HUES64 (cell line): ENCODE data around the gene TMEM37.

Experiments used
- H3K27ac ChIP-seq: 2 replicates; pipeline ENCODE4 v1.7.0; 2013; ENCODE audit warnings: low read depth, low read length, inconsistent platforms
- H3K27me3 ChIP-seq: 2 replicates; pipeline ENCODE4 v1.6.1; 2013; ENCODE audit warnings: mild to moderate bottlenecking, low read length; ENCODE audit not compliant: insufficient read depth
- H3K36me3 ChIP-seq: 2 replicates; pipeline ENCODE4 v1.6.1; 2013; ENCODE audit warnings: mild to moderate bottlenecking, low read length; ENCODE audit not compliant: insufficient read depth
- H3K4me1 ChIP-seq: 2 replicates; pipeline ENCODE4 v1.6.1; 2013; ENCODE audit warnings: mild to moderate bottlenecking, low read length, moderate library complexity; ENCODE audit not compliant: insufficient read depth
- H3K4me3 ChIP-seq: 2 replicates; pipeline ENCODE4 v1.5.1; 2013; ENCODE audit warnings: mild to moderate bottlenecking, low read length, moderate library complexity
- H3K9ac ChIP-seq: 2 replicates; pipeline ENCODE4 v1.6.1; 2013; ENCODE audit warnings: mild to moderate bottlenecking, low read depth, low read length
- H3K9me3 ChIP-seq: 2 replicates; pipeline ENCODE4 v1.6.1; 2013; ENCODE audit warnings: low read depth, low read length; ENCODE audit not compliant: insufficient read depth
- WGBS: fragments of 150-250, 120-280 bp; methylation state at CpG from one replicate; pipeline ENCODE4 v1.1.7; 2013; ENCODE audit warnings: missing lambda C conversion rate; 5-methylcytosine and 5-hydroxymethylcytosine counted together

Gene TMEM37

GRCh38 chr2:119442226-119442619, 10.6 kb downstream of the TMEM37 start:
- Histone ChIP-seq H3K27ac (no peak overlapping the region), H3K4me3 (no peak overlapping the region), H3K27me3 (no peaks in the 10 kb centered on the region), H3K9ac (no peak overlapping the region), H3K4me1 (peaks cover 5% of the 10 kb centered on the region; the same call in 1 of the 2 replicates), H3K9me3 (no peaks in the 10 kb centered on the region), H3K36me3 (no peaks in the 10 kb centered on the region)
- WGBS, result 90% methylated on average over 7 of the region's 7 CpGs

GRCh38 chr2:119442850-119443249, 11.2 kb downstream of the TMEM37 start:
- Histone ChIP-seq H3K36me3 (no peaks in the 10 kb centered on the region), H3K4me3 (no peak overlapping the region), H3K9ac (no peak overlapping the region), H3K4me1 (peaks cover 5% of the 10 kb centered on the region; the same call in 1 of the 2 replicates), H3K9me3 (no peaks in the 10 kb centered on the region), H3K27ac (no peak overlapping the region), H3K27me3 (0 out of 2 replicates have a peak, but pooled peaks cover under 1% of the 10 kb centered on the region)
- 93% methylated on average over 10 of the region's 11 CpGs for WGBS

DNA sequence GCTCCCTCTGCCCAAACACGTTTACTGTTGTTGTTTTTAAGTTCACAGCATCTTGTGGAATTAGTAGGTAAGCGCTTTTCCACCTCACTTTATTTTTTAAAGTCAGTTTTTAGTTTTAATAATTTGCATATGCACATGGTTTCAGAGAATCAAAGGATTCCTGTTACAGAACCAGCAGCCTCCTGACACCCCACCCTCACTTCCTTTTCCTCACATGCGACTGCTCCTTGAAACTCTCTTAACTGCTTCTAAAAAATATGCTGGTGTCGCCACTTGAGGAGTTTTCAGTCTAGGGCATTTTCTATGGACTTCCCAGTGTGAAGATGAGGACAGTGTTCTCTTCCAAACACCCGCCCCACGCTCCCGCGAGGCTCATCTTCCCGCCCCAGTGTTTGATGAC, 14.4 kb downstream of the TMEM37 start:
- 88% methylated on average over 9 of the region's 9 CpGs for WGBS
- Histone ChIP-seq H3K27me3 (peaks cover 3% of the 10 kb centered on the region; the same call in 1 of the 2 replicates), H3K9me3 (no peaks in the 10 kb centered on the region)

DNA sequence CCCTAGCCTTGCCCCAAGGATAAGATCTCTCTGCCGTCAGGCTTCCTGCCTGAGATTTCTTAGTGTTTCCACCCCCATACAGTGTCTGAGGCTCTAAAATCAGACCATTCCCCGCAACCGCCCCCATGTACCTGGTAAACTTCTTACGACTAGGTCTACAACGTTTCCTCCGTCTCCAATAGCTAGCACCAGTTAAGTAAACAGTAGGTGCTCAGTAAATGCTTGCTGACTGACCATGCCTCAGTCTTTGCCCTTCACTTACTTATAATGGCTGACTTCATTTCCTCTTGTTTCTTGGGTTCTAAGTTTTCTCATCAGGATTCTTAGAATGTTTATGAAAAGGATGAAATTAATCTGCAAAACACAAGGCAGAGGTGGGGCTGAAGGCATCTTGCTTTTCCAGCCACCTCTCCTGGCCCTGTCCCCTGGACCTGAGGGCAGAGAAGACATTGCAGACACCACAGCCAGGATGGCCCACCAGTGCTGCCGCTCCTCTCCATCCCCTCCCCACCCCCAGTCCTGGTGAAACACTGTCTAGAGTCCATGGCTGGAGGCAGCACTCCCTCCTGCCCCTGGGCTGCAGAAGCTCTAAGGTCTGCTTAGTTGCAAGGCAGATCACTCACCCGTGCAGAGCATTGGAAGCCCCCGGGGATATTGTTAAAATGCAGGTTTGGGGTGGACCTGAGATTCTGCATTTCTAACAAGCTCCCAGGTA, 16.9 kb downstream of the TMEM37 start:
- H3K4me3 ChIP-seq, result no peak overlapping the region
- H3K9me3 ChIP-seq, result no peaks in the 10 kb centered on the region
- no peak overlapping the region for H3K9ac ChIP-seq
- H3K36me3 ChIP-seq, result no peaks in the 10 kb centered on the region
- peaks cover 9% of the 10 kb centered on the region; the same call in 1 of the 2 replicates for H3K4me1 ChIP-seq
- 82% methylated on average over 9 of the region's 9 CpGs for WGBS
- no peak overlapping the region for H3K27ac ChIP-seq
- peaks cover 3% of the 10 kb centered on the region for H3K27me3 ChIP-seq

More for the DNA sequence above, 14.4 kb downstream of the TMEM37 start:
- Histone ChIP-seq H3K9ac (no peak overlapping the region), H3K4me1 (peaks cover 9% of the 10 kb centered on the region; the same call in 1 of the 2 replicates), H3K27ac (no peak overlapping the region), H3K4me3 (no peak overlapping the region), H3K36me3 (no peaks in the 10 kb centered on the region)

DNA sequence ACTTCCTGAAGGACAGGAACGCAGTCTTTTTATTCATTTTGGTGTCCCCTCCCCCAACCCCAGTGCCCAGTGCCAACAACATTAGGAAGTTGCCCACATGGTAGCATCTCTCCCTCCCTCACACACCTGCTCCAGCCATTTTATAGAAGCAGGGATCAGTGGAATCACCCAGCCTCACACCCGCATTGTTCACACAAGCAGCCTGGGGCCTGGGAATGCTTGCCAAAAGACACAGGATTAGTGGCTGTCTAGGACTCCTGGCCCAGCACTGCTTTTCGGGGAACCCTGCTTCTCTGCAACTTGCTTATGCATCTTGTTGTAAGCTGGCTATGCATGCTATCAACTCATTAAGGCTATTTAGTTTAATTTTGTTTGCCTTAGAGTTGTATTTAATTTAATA, 17.9 kb downstream of the TMEM37 start:
- peaks cover 9% of the 10 kb centered on the region; the same call in 1 of the 2 replicates for H3K4me1 ChIP-seq

GRCh38 chr2:119451336-119452050, 19.8 kb downstream of the TMEM37 start:
- no peak overlapping the region for H3K27ac ChIP-seq
- H3K4me3 ChIP-seq, result no peak overlapping the region
- no peaks in the 10 kb centered on the region for H3K9me3 ChIP-seq
- H3K27me3 ChIP-seq, result peaks cover 3% of the 10 kb centered on the region
- WGBS, result 88% methylated on average over 9 of the region's 9 CpGs
- H3K36me3 ChIP-seq, result no peaks in the 10 kb centered on the region
- H3K4me1 ChIP-seq, result 0 out of 2 replicates have a peak, but pooled peaks cover 3% of the 10 kb centered on the region
- no peak overlapping the region for H3K9ac ChIP-seq

More for the DNA sequence above, 17.9 kb downstream of the TMEM37 start:
- no peak overlapping the region for H3K4me3 ChIP-seq
- no peaks in the 10 kb centered on the region for H3K36me3 ChIP-seq
- peaks cover 3% of the 10 kb centered on the region for H3K27me3 ChIP-seq
- H3K27ac ChIP-seq, result no peak overlapping the region
- H3K9ac ChIP-seq, result no peak overlapping the region
- H3K9me3 ChIP-seq, result no peaks in the 10 kb centered on the region
- 84% methylated on average over 3 of the region's 3 CpGs for WGBS

- H3K36me3 ChIP-seq, result no peaks in the 10 kb centered on the region
- no peaks in the 10 kb centered on the region for H3K9me3 ChIP-seq
- no peak overlapping the region for H3K4me3 ChIP-seq
- no peak overlapping the region for H3K9ac ChIP-seq
- H3K4me1 ChIP-seq, result no peaks in the 10 kb centered on the region
- H3K27me3 ChIP-seq, result no peaks in the 10 kb centered on the region; the same call in 1 of the 2 replicates
- WGBS, result 85% methylated on average over 11 of the region's 12 CpGs
- no peak overlapping the region for H3K27ac ChIP-seq
These were observed 22.4 kb downstream of the TMEM37 start for GRCh38 chr2:119453972-119454593.

- Histone ChIP-seq H3K27ac (no peak overlapping the region), H3K27me3 (no peaks in the 10 kb centered on the region; the same call in 1 of the 2 replicates), H3K4me1 (no peaks in the 10 kb centered on the region), H3K9ac (no peak overlapping the region), H3K9me3 (no peaks in the 10 kb centered on the region), H3K4me3 (no peak overlapping the region), H3K36me3 (no peaks in the 10 kb centered on the region)
- WGBS, result 91% methylated on average over 13 of the region's 13 CpGs
These were observed 23.5 kb downstream of the TMEM37 start for GRCh38 chr2:119455066-119455718.

GRCh38 chr2:119460076-119460475, 28.4 kb downstream of the TMEM37 start:
- 86% methylated on average over 2 of the region's 2 CpGs for WGBS
- Histone ChIP-seq H3K36me3 (no peaks in the 10 kb centered on the region), H3K9me3 (no peaks in the 10 kb centered on the region), H3K4me3 (no peak overlapping the region), H3K27me3 (no peaks in the 10 kb centered on the region), H3K4me1 (no peaks in the 10 kb centered on the region), H3K27ac (no peak overlapping the region), H3K9ac (no peak overlapping the region)

DNA sequence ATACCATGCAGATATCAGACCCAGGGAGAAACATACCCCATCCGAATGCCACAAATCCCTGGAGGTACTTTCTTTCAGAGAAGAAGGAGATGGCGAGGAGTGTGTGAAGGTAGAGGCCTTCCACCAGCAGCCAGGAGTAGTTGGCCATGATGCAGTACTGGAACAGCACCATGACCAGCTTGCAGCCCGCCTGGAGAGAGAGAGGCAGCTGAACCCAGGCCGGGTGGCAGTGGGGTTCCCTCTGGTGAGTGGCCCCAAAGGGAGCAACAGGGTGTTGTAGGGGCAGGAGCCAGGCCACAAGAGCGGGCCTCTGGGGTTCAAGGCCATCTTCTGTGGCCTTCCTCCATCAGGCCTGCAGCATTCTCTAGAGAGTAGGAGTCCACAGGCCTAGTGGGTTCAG, 30.2 kb downstream of the TMEM37 start:
- no peaks in the 10 kb centered on the region for H3K36me3 ChIP-seq
- WGBS, result 94% methylated on average over 5 of the region's 5 CpGs

More for the DNA sequence above, 30.2 kb downstream of the TMEM37 start:
- Histone ChIP-seq H3K4me1 (no peaks in the 10 kb centered on the region), H3K27me3 (no peaks in the 10 kb centered on the region), H3K4me3 (no peak overlapping the region), H3K27ac (no peak overlapping the region), H3K9me3 (no peaks in the 10 kb centered on the region), H3K9ac (no peak overlapping the region)
